Measurements from ENCODE around the gene FAAH. TPM values are rescaled to one million over a fixed set of nuclear protein-coding genes. Genes with fewer than 3 reads are reported as not detected.
A peak's percentile ranks its signal among the peaks of the same experiment; 100 is the strongest.

The FAAH gene
- total RNA-seq, 1 experiment from 2014 or later = 25.9 TPM

DNA sequence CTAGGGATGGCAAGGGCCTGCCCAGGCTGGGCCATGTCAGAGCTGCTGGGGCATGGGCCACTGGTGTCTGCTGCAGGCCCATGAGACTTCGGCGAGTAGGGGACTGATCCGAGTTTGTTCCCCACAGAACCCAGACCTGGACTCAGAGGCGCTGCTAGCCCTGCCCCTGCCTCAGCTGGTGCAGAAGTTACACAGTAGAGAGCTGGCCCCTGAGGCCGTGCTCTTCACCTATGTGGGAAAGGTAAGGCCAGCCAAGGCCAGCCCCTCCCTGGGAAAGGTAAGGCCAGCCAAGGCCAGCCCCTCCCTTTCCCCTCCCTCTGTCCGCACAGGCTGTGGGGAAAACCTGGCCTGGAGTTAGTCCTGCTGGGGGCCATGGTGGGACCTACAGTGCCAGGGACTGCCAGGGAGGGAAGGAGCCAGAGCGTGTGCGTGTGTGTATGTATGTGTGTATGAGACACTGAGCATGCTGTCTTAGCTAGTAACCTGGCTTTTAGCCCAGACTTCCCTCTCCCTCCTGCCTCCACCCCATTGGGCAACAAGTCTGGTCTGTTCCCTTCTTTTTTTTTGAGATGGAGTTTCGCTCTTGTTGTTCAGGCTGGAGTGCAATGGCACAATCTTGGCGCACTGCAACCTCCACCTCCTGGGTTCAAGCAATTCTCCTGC, 8.0 kb downstream of the FAAH start:
- ATAC-seq = peak; percentile 79
- Histone ChIP-seq H3K9me3 (ENCODE audit: control insufficient read depth, insufficient read depth, low read depth, low read length) (no peaks in the 10 kb centered on the region), H3K27ac (ENCODE audit: low read length) (no peak overlapping the region), H3K4me3 (ENCODE audit: low read depth in 2 of 2, low read length in 2 of 2) (peak overlapping the region in 1 of 2 experiments; percentile 20; a peak in 1 of 4 replicates), H3K27me3 (ENCODE audit: control insufficient read depth, insufficient read depth, low read length) (no peaks in the 10 kb centered on the region), H3K36me3 (ENCODE audit: control insufficient read depth, insufficient read depth, low read length) (no peaks in the 10 kb centered on the region), H3K4me1 (ENCODE audit: control insufficient read depth, insufficient read depth, low read length) (peaks cover 14% of the 10 kb centered on the region)
- ChIA-PET POLR2A (interaction anchor here (0.7 to 0.8 kb wide), 3 partner anchors 9 to 40 kb away, joined by 3 to 5 read pairs (median 5); no protein-coding TSS in a partner anchor), CTCF (no interaction called here)
- in situ Hi-C loops (cut with HindIII; ENCODE audit: low pct_unique_long_range_greater_than_20kb, low sequenced_read_pairs) (no loop called here), intact Hi-C loops (cut with micrococcal nuclease; ENCODE audit: unreplicated experiment) (loop anchor here (1.0 kb wide), 1 partner anchor 8 kb away; the partner anchor contains the start of gene FAAH)
- TF ChIP-seq SIN3A (IDR thresholded peaks at IDR 0.05; ENCODE audit: borderline replicate concordance, insufficient read depth, low read depth, low read length) = no peak
- no peak for TF ChIP-seq POLR2AphosphoS5 (IDR thresholded peaks at IDR 0.05; ENCODE audit: low read depth, low read length)
- no peak for TF ChIP-seq TCF7L2 (IDR thresholded peaks at IDR 0.05; ENCODE audit: low read depth, low read length)
- TF ChIP-seq, protein P1, sequence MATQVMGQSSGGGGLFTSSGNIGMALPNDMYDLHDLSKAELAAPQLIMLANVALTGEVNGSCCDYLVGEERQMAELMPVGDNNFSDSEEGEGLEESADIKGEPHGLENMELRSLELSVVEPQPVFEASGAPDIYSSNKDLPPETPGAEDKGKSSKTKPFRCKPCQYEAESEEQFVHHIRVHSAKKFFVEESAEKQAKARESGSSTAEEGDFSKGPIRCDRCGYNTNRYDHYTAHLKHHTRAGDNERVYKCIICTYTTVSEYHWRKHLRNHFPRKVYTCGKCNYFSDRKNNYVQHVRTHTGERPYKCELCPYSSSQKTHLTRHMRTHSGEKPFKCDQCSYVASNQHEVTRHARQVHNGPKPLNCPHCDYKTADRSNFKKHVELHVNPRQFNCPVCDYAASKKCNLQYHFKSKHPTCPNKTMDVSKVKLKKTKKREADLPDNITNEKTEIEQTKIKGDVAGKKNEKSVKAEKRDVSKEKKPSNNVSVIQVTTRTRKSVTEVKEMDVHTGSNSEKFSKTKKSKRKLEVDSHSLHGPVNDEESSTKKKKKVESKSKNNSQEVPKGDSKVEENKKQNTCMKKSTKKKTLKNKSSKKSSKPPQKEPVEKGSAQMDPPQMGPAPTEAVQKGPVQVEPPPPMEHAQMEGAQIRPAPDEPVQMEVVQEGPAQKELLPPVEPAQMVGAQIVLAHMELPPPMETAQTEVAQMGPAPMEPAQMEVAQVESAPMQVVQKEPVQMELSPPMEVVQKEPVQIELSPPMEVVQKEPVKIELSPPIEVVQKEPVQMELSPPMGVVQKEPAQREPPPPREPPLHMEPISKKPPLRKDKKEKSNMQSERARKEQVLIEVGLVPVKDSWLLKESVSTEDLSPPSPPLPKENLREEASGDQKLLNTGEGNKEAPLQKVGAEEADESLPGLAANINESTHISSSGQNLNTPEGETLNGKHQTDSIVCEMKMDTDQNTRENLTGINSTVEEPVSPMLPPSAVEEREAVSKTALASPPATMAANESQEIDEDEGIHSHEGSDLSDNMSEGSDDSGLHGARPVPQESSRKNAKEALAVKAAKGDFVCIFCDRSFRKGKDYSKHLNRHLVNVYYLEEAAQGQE (IDR thresholded peaks at IDR 0.05; ENCODE audit: insufficient read depth in 1 of 2, low read depth in 2 of 2, low read length in 1 of 2) = no peak
- TF ChIP-seq CTCF (IDR thresholded peaks at IDR 0.05) = no peak
- BruUV-seq (replicated peaks) = no TSS peak
- no peak for DNase-seq (ENCODE audit: low read depth, low spot score)

DNA sequence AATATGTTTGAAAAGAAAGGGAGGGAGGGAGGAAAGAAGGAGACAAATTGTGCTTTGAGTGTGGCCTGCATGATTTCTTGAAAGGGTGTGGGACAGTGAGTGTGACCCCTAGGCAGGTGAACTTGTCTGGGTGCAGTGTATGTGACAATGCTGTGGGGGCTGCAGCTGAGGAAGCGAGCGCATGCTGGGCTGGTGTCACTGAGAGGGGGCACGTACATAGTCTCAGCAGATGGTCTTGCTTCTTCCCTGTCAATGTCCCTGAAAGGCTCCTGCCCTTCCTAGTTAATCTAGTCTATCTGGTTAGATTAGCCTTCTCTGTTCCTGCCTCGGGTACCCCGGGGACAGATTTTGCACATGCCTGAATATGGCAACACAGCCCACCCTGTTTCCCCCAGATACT, 9.8 kb downstream of the FAAH start:
- H3K36me3 ChIP-seq (ENCODE audit: control insufficient read depth, insufficient read depth, low read length) = no peaks in the 10 kb centered on the region
- no peak for ATAC-seq
- intact Hi-C loops (cut with micrococcal nuclease; ENCODE audit: unreplicated experiment) = no loop called here
- H3K9me3 ChIP-seq (ENCODE audit: control insufficient read depth, insufficient read depth, low read depth, low read length) = no peaks in the 10 kb centered on the region
- no peak for TF ChIP-seq TCF7L2 (IDR thresholded peaks at IDR 0.05; ENCODE audit: low read depth, low read length)
- TF ChIP-seq, protein P1 (IDR thresholded peaks at IDR 0.05; ENCODE audit: insufficient read depth in 1 of 2, low read depth in 2 of 2, low read length in 1 of 2) = no peak
- no peak for TF ChIP-seq CTCF (IDR thresholded peaks at IDR 0.05)
- TF ChIP-seq POLR2AphosphoS5 (IDR thresholded peaks at IDR 0.05; ENCODE audit: low read depth, low read length) = no peak
- no peak for TF ChIP-seq SIN3A (IDR thresholded peaks at IDR 0.05; ENCODE audit: borderline replicate concordance, insufficient read depth, low read depth, low read length)
- peaks cover 11% of the 10 kb centered on the region; the same call in 1 of the 2 replicates for H3K4me1 ChIP-seq (ENCODE audit: control insufficient read depth, insufficient read depth, low read length)
- H3K27me3 ChIP-seq (ENCODE audit: control insufficient read depth, insufficient read depth, low read length) = no peaks in the 10 kb centered on the region
- CTCF ChIA-PET = no interaction called here
- no peak overlapping the region for H3K27ac ChIP-seq (ENCODE audit: low read length)
- POLR2A ChIA-PET = interaction anchor here (0.6 kb wide), 1 partner anchor 38 kb away, joined by 3 read pairs; no protein-coding TSS in a partner anchor
- no TSS peak for BruUV-seq (replicated peaks)
- DNase-seq (ENCODE audit: low read depth, low spot score) = no peak
- no peak overlapping the region for H3K4me3 ChIP-seq (ENCODE audit: low read depth in 2 of 2, low read length in 2 of 2)
- in situ Hi-C loops (cut with HindIII; ENCODE audit: low pct_unique_long_range_greater_than_20kb, low sequenced_read_pairs) = no loop called here

Data from Panc1 (cell line).